M059J (cell line): ENCODE measurements around the gene USF3. TPM values are rescaled to one million over a fixed set of nuclear protein-coding genes. Genes with fewer than 3 reads are reported as not detected.
A peak's percentile ranks its signal among the peaks of the same experiment; 100 is the strongest.

Source experiments
- DNase-seq: peaks from one replicate; pipeline ENCODE4 v3.0.0-alpha.2; 2012; ENCODE audit warnings: low read depth
- total RNA-seq: library from RNA; depleted of rRNA; stranded (reverse); fragments of >200 nt; shearing (Covaris generic); gene quantifications from 2 replicates; pipeline ENCODE4 v1.2.3, GENCODE V29; 2014; rRNA removed

USF3 gene
- total RNA-seq, result 9.9 and 13.8 TPM in 2 replicates

GRCh38 chr3:113695786-113696645 lies at the start of gene USF3:
Gene USF3, minus strand, starts transcription at chr3:113696642. Its CDS starts 21,764 bp downstream, at chr3:113674878.
- DNase-seq, result peak; percentile 62

GRCh38 chr3:113745756-113746547 lies 49.5 kb upstream of the USF3 start, which contains the start of gene NAA50:
Gene NAA50, minus strand, starts transcription at chr3:113746249. Its CDS starts 300 bp downstream, at chr3:113745949.
- DNase-seq, result peak; percentile 93

- DNase-seq, result peak; percentile 93
Observed at GRCh38 chr3:113744941-113745755, 48.7 kb upstream of the USF3 start.

GRCh38 chr3:113743006-113743630 lies 46.7 kb upstream of the USF3 start:
- no peak for DNase-seq

- no peak for DNase-seq
Observed at GRCh38 chr3:113741620-113742019, 45.2 kb upstream of the USF3 start.

GRCh38 chr3:113741086-113741485 lies 44.6 kb upstream of the USF3 start:
- DNase-seq, result no peak

- DNase-seq, result peak; percentile 76
Observed at GRCh38 chr3:113736548-113737089, 40.2 kb upstream of the USF3 start.

- DNase-seq, result no peak
Observed at GRCh38 chr3:113731694-113732093, 35.3 kb upstream of the USF3 start.

- no peak for DNase-seq
Observed at GRCh38 chr3:113730550-113730949, 34.1 kb upstream of the USF3 start.

GRCh38 chr3:113728661-113729060 lies 32.2 kb upstream of the USF3 start:
- no peak for DNase-seq

- no peak for DNase-seq
Observed at GRCh38 chr3:113721636-113722035, 25.2 kb upstream of the USF3 start.

GRCh38 chr3:113719758-113720157 lies 23.3 kb upstream of the USF3 start:
- no peak for DNase-seq

- DNase-seq, result no peak
Observed at GRCh38 chr3:113719294-113719693, 22.9 kb upstream of the USF3 start.

GRCh38 chr3:113717818-113718217 lies 21.4 kb upstream of the USF3 start:
- no peak for DNase-seq

- DNase-seq, result no peak
Observed at GRCh38 chr3:113717308-113717707, 20.9 kb upstream of the USF3 start.

GRCh38 chr3:113714702-113715101 lies 18.3 kb upstream of the USF3 start:
- no peak for DNase-seq

- DNase-seq, result no peak
Observed at GRCh38 chr3:113712129-113712528, 15.7 kb upstream of the USF3 start.

- no peak for DNase-seq
Observed at GRCh38 chr3:113707835-113708234, 11.4 kb upstream of the USF3 start.

- DNase-seq, result peak; percentile 37
Observed at GRCh38 chr3:113698956-113699355, 2.5 kb upstream of the USF3 start.

GRCh38 chr3:113698213-113698742 lies 1.8 kb upstream of the USF3 start:
- DNase-seq, result no peak
